NCI-H1694 (cell line): ENCODE measurements around the gene LRRC4B.
"Not testable (repeated sequence)": the region's sequence is repeated elsewhere in the genome, so short reads cannot be mapped to it uniquely, and the experiment has no call there.

ENCODE experiments used
- DNase-seq: peaks from one replicate; lab custom pipeline; 2025; lab: John Stamatoyannopoulos, UW

Gene LRRC4B

DNA sequence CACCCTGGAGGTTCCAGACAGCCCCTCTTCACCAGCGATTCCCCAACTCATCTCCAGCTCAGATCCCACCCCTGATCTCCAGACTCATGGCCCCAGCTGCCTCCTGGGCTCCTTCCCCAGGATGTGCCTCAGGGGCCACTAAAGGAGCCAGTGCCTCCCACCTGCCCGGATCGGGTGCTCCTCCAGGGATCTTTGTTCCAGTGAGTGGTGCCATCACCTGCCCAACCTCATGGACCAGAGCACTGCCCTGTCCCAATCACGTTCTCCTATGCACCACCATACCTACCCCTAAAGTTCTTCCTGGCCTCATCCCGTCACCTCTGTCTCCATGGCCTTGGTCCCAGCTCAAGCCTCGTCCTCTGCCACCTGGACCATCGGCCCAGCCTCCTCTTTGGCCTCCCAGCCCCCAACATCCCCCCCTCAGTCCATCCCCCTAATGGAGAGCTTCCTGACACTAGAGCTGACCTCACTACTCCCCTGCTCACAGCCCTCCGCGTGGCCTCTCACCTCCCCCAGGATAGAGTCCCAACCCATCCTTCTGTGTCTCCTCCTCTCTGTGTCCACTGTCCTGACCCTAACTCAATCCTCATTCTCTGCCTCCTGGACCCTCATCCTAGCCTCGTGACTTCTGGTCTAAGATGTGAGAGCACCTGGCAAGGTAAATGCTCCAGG, 82.8 kb downstream of the LRRC4B start:
- no peak for DNase-seq

GRCh38 chr19:50482916-50483315, 85.3 kb downstream of the LRRC4B start:
- DNase-seq, result no peak

- DNase-seq, result no peak
Measured at GRCh38 chr19:50482271-50482855, 85.9 kb downstream of the LRRC4B start.

DNA sequence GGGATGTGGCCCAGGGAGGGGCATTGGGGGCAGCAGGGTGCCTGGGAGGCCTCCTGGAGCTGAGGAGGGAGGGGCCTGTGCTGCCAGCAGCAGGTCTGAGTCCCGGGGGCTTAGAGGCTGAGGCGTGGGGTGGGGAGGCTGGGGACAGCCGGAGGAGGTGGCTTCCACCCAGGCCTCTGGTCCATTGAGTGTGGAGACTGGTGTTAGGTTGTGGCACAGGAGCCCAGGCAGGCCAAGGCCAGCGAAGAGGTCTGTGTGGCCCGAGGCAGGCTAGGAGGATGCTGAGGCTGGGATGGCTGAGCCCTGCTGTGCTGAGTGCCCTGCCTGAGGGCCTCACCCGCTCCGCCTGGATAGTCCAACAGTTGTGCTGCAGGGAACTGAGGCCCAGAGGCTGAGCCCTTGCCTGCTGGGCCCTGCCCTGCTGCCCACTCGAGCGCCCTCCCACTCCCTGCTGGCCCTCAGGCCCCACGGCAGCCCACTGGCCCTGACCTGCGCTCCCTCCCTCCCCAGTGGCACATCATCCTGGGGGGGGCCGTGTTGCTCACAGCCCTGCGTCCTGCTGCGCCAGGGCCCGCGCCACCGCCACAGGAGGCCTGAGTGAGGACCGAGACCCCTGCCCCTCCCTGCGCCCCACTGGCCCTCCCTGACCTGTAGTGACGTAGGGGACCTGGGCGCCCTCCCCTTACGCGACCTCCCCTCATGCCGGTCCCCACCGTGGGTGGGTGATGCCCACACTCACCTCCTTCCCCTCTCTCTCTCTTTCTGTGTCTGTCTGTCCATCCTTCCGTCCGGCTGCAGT, 86.7 kb downstream of the LRRC4B start:
- DNase-seq, result no peak

GRCh38 chr19:50480281-50481111, 87.7 kb downstream of the LRRC4B start:
- DNase-seq, result no peak

- no peak for DNase-seq
Measured at GRCh38 chr19:50479761-50480251, 88.4 kb downstream of the LRRC4B start.

DNA sequence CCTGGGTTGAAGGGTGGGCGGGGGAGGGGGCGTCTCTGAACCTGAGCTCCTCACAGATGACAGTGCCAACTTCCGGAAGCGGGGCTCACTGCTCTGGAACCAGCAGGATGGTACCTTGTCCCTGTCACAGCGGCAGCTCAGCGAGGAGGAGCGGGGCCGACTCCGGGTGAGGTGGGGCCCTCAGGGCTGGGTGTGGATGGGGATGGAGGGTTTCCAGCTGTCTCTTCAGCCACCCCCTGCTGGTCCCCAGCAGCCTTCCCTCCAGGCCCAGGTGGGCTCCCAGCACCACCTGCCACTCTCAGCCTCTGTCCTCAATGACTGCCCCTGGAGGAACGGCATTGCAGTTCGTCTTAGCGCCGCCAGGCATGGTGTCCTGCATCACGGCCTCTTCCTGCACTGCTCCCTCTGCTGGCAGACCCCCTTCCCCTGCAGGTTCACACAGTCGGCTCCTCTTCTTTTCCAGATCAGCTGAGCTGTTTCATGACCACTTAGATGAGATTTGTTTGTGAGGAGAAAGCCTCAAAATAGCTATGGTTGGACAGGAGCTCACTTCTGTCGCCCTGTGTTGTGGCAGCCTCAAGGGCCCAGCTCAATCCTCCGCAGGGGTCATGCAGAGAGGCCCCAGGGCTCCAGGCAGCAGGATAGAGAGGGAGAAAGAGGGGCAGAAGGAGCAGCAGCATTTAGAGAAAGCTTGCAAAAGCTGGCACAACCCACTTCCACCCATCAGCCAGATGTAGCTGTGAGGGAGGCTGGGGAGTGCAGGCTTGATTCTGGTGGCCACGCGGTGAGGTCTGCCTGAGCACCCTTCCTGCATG, 89.1 kb downstream of the LRRC4B start:
- DNase-seq, result no peak

- DNase-seq, result no peak
Measured at GRCh38 chr19:50477751-50478515, 90.3 kb downstream of the LRRC4B start.

DNA sequence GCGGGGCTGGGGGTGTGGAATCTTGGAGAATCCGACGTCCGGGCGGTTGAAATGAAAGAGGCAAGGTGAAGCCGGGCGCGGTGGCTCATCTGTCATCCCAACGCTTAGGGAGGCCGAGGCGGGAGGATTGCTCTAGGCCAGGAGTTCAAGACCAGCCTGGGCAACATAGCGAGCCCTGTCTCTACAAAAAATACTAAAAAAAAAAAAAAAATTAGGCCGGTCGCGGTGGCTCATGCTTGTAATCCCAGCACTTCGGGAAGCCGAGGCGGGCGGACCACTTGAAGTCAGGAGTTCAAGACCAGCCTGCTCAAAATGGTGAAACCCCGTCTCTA, 91.4 kb downstream of the LRRC4B start:
- no peak for DNase-seq

GRCh38 chr19:50476224-50476906, 91.9 kb downstream of the LRRC4B start, which contains the start of the genes EMC10 and GARIN5A:
EMC10 (plus strand) TSS chr19:50476507; CDS start chr19:50476545, 38 bp downstream.
GARIN5A (minus strand) TSS chr19:50476848; CDS start chr19:50476388, 460 bp downstream.
- peak; percentile 58 for DNase-seq

DNA sequence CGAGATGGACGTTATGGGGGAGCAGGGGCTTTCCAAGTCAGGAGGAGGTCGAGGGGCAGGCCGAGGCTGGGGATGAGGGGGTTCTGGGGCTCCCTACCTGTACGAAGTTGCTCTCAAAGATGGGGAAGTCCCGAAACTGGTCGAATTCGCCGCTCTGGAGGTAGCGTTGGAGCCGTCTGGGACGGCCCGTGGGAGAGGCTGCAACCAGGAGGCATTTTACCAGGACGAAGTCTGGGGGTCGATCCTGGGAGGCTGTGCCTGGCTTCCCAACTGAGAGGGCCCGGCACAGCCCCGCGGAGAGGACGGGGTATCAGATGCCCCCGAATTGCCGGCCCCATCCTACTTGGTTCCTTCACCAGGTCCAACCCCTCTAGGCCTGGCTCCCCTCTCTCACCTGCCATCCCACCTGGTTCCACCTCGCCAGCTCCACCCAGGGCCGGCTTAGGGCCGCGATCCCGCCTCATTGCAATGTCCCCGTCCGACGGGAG, 92.5 kb downstream of the LRRC4B start:
- no peak for DNase-seq

DNA sequence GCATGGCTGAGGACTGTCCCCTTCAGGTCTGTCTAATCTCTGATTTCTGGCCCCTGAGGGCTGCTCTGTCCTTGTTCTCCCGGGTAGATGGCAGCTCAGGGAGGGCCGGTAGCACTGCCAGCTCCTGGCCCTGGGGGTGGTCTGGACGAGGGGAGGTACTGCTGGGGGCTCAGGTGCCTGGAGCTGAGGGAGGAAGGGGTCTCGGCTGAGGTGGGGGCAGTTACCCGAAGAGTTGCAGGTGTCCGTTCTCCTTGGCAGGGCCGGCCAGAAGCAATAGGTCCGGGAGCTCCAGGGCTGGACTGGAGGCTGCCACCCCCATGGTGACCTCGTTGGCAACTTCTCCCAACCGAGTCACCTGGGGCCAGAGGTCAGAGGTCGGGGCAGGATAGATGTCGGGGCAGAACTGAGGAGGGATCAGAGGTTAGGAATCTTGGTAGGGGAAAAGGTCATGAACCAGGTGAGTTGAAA, 93.1 kb downstream of the LRRC4B start:
- no peak for DNase-seq

GRCh38 chr19:50473336-50473735, 94.9 kb downstream of the LRRC4B start:
- not testable (repeated sequence) for DNase-seq

DNA sequence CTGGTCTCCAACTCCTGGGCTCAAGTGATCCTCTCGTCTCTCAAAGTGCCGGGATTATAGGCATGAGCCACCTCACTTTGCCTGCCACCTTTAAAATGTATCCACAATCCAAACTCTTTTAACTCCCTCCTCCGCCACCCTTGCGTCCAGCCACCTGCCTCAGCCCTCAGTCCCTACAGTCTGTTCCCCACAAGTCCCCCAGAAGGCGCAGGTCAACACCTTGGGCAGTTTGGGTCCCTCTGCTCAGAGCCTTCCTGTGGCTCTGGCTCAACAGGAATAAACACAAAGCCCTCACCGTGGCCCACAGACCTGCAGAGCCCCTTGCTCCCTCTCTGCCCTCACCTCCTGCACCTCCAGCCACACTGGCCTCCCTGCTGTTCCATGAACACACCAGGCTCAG, 99.4 kb downstream of the LRRC4B start:
- DNase-seq, result no peak

DNA sequence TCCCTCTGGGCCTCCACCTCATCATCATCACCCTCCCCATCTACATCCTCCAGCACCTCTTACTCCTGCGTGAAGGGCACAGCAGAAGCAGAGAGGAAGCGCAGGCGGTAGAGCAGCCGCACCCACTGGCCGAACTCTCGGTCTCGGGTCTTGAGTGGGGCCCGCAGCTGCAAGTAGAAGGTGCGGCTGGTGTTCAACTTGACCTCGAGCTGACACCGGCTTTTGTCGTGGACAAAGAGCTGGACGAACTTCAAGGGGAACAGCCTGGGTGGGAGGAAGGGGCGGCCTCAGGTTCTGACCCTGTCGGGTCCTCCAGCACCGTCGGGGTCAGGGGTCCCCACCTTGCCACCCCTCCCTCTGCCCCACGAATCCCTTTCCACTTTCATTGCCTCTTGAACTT, 100.7 kb downstream of the LRRC4B start:
- no peak for DNase-seq
